Adrenal gland (tissue), 19 donors: ENCODE data around the gene SLC19A2. TPM values are rescaled to one million over a fixed set of nuclear protein-coding genes. Genes with fewer than 3 reads are reported as not detected.
A peak's percentile ranks its signal among the peaks of the same experiment; 100 is the strongest.
"Not testable (repeated sequence)": the region's sequence is repeated elsewhere in the genome, so short reads cannot be mapped to it uniquely, and the experiment has no call there.

Experiments used
- DNase-seq, 7 donors: peaks; one replicate each; pipeline ENCODE4 v3.0.0-alpha.2; 2019 to 2020
- H3K27ac ChIP-seq, 5 donors: fragments of 200-600 bp; sonication (generic) in 4 of 5; 1 replicate in 3 of 5; 2 replicates in 2 of 5; pipeline versions ENCODE4 v1.5.1 to v1.8.0; 2016 to 2020; ENCODE audit warnings: mild to moderate bottlenecking in 1 of 5
- H3K27me3 ChIP-seq: fragments of 200-600 bp; 2 replicates; pipeline ENCODE4 v1.8.0; 2021
- H3K36me3 ChIP-seq, 2 donors: fragments of 200-600 bp; replicated peaks in 1 of 2; 1 replicate in 1 of 2; 2 replicates in 1 of 2; pipeline versions ENCODE4 v1.5.1 to v1.8.0; 2018 to 2022
- H3K4me1 ChIP-seq, 2 donors: fragments of 200-600 bp; replicated peaks in 1 of 2; 1 replicate in 1 of 2; 2 replicates in 1 of 2; pipeline versions ENCODE4 v1.5.1 to v1.8.0; 2018 to 2021
- H3K4me3 ChIP-seq, 4 donors: fragments of 200-600 bp; sonication (generic) in 3 of 4; one replicate each; pipeline ENCODE4 v1.5.1; 2016 to 2018
- H3K9me3 ChIP-seq, 3 donors: fragments of 200-600 bp; sonication (generic) in 1 of 3; replicated peaks in 1 of 3; 1 replicate in 2 of 3; 2 replicates in 1 of 3; pipeline versions ENCODE4 v1.5.1 to v1.8.0; 2016 to 2021
- POLR2A ChIP-seq, 2 donors: fragments of 450-650 bp; IDR thresholded peaks; one replicate each; pipeline ENCODE4 v1.6.1; 2017; ENCODE audit warnings: antibody characterized with exemption in 2 of 2, mild to moderate bottlenecking in 2 of 2, moderate library complexity in 1 of 2
- WGBS, 4 donors: extraction: QIAGEN DNeasy Blood & Tissue Kit in 2 of 4; methylation state at CpG; one replicate each; pipeline versions ENCODE4 v1.1.5 to v1.1.7; 2013 to 2017; 5-methylcytosine and 5-hydroxymethylcytosine counted together
- intact Hi-C, 2 donors: fragments of 100-400 bp; cut with DNase I; formaldehyde crosslinking; loops; one replicate each; pipeline versions ENCODE4 v1.14.1 to v1.15.0; 2022 to 2023
- long read RNA-seq, 10 donors: library from polyadenylated mRNA in 3 of 10; unstranded in 2 of 10; stranded (forward) in 1 of 10; transcript quantifications; one replicate each; pipeline ENCODE4 v2.0.0 and lab custom pipeline, GENCODE V29; 2021 to 2026
- polyA plus RNA-seq, 3 donors: library from polyadenylated mRNA; stranded (reverse); fragments of 200-250 nt in 2 of 3; fragments of 350-450 nt in 1 of 3; fragmentation: Illumina TruSeq in 1 of 3; extraction: RNeasy Lipid Tissue Mini Kit (QIAGEN cat#74804) in 1 of 3; gene quantifications; one replicate each; pipeline ENCODE4 v1.2.3, GENCODE V29; 2013 to 2014
- total RNA-seq, 9 donors: library from RNA; depleted of rRNA in 4 of 9; stranded (reverse); fragments of >200 nt in 4 of 9; fragments of 120-200 nt in 1 of 9; fragmentation: NEBNext Ultra II Directional in 1 of 9; extraction: Animal tissue kit (Norgen Biotek cat#: 25700) in 1 of 9; gene quantifications; one replicate each; pipeline versions ENCODE4 v1.1.0 to v1.2.4, GENCODE V29; 2013 to 2023
- TF ChIP-seq, protein P1 (sequence below), 6 experiments: fragments of 450-650 bp in 4 of 6; fragments of 200-600 bp in 2 of 6; sonication (generic) in 1 of 6; IDR thresholded peaks; 1 replicate in 5 of 6; 2 replicates in 1 of 6; pipeline versions ENCODE4 v1.5.1 to v1.8.0; 2016 to 2021; ENCODE audit warnings: antibody characterized with exemption in 6 of 6, mild to moderate bottlenecking in 2 of 6, moderate library complexity in 1 of 6
- donor health status: healthy with polysubstance abuse.
- donor health status: Bipolar disorder and iron deficiency.
- donor health status: DM: yes; HTN: yes; CAD: no.
- donor health status: DM: no; HTN: no; CAD: no.
- donor health status: DM: no; HTN: no; CAD: no.
- donor health status: DM: yes; HTN: yes; CAD: no.

Gene SLC19A2, protein sequence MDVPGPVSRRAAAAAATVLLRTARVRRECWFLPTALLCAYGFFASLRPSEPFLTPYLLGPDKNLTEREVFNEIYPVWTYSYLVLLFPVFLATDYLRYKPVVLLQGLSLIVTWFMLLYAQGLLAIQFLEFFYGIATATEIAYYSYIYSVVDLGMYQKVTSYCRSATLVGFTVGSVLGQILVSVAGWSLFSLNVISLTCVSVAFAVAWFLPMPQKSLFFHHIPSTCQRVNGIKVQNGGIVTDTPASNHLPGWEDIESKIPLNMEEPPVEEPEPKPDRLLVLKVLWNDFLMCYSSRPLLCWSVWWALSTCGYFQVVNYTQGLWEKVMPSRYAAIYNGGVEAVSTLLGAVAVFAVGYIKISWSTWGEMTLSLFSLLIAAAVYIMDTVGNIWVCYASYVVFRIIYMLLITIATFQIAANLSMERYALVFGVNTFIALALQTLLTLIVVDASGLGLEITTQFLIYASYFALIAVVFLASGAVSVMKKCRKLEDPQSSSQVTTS
- total RNA-seq = 10 to 100 TPM in 5 of 9 donors, 1 to 10 TPM in 4; 6.7 to 29.2 (median 12.7) TPM
- polyA plus RNA-seq = 10 to 100 TPM; 10.4 to 19.2 (median 13.5) TPM
- long read RNA-seq, donor 1, partial matches to known transcripts = 10 of 13 reads
- long read RNA-seq, donor 1, other reads (novel, unspliced or antisense) = 0 of 13 reads
- long read RNA-seq, donor 2, partial matches to known transcripts = 17 of 21 reads
- long read RNA-seq, donor 2, other reads (novel, unspliced or antisense) = 0 of 21 reads
- long read RNA-seq, donor 3, transcript SLC19A2-201 (6 exons, 3,671 nt) = major isoform, 6 of 8 reads
- long read RNA-seq, donor 3, partial matches to known transcripts = 0 of 8 reads
- long read RNA-seq, donor 3, other reads (novel, unspliced or antisense) = 0 of 8 reads
- long read RNA-seq, donor 4, partial matches to known transcripts = 0 of 2 reads
- long read RNA-seq, donor 4, other reads (novel, unspliced or antisense) = 0 of 2 reads
- long read RNA-seq, donor 5, transcript SLC19A2-201 (6 exons, 3,671 nt) = major isoform, 6 of 8 reads
- long read RNA-seq, donor 5, partial matches to known transcripts = 0 of 8 reads
- long read RNA-seq, donor 5, other reads (novel, unspliced or antisense) = 2 of 8 reads
- long read RNA-seq, donor 6, partial matches to known transcripts = 0 of 1 reads
- long read RNA-seq, donor 6, other reads (novel, unspliced or antisense) = 0 of 1 reads
- long read RNA-seq, donor 7, partial matches to known transcripts = 5 of 7 reads
- long read RNA-seq, donor 7, other reads (novel, unspliced or antisense) = 0 of 7 reads
- long read RNA-seq, donor 8, transcript SLC19A2-201 (6 exons, 3,671 nt) = major isoform, 13 of 48 reads
- long read RNA-seq, donor 8, partial matches to known transcripts = 34 of 48 reads
- long read RNA-seq, donor 8, other reads (novel, unspliced or antisense) = 0 of 48 reads
- long read RNA-seq, donor 9, partial matches to known transcripts = 0 of 4 reads
- long read RNA-seq, donor 9, other reads (novel, unspliced or antisense) = 0 of 4 reads
- long read RNA-seq, donor 10 = 0 reads

DNA sequence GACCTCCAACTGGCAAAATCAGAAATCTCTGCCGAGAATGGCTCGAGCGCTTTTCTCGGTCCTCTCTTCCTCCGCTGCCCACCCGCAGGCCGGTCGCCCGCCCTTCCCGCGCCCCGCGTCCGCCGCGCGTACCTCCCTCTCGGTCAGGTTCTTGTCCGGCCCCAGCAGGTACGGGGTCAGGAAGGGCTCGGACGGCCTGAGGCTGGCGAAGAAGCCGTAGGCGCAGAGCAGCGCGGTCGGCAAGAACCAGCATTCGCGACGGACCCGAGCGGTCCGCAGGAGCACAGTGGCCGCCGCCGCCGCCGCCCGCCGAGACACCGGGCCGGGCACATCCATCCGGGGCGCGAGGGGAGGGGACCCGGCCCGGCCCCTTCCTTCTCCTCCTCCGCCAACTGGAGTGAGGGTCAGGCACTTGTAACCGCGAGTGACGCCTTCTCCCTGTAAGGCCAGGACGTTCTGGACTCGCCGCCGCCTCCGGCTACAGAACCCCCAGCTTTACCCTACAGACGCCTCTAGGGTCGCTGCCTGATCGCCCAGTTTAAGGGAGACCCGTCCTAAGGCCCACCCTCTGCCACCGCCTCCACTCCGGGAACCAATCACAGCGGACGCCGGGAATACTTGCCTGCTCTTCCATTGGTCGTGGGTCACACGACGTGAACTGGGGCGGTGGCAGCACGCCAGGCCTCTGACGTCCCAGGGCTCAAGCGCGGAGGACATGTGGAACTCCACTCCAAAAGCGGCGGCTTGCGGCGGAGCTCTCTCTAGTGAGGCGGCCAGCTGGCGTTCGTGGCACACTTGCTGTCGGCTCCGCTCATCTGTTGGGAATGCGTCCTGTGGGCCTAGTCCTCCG lies at the start of gene SLC19A2:
TSS of gene SLC19A2 (minus strand) at position 514 of the 850 bp plus-strand sequence. CDS start at position 336, 178 bp downstream.
- intact Hi-C loops = no loop called here
- no peaks in the 10 kb centered on the region for H3K9me3 ChIP-seq
- H3K4me1 ChIP-seq = peaks cover 17 to 43% of the 10 kb centered on the region in 2 donors
- H3K27ac ChIP-seq = peak within 1 kb of the TSS; percentile 94 to 99 (median 96)
- TF ChIP-seq POLR2A (IDR thresholded peaks at IDR 0.05) = peak; percentile 90 to 99
- TF ChIP-seq, protein P1, sequence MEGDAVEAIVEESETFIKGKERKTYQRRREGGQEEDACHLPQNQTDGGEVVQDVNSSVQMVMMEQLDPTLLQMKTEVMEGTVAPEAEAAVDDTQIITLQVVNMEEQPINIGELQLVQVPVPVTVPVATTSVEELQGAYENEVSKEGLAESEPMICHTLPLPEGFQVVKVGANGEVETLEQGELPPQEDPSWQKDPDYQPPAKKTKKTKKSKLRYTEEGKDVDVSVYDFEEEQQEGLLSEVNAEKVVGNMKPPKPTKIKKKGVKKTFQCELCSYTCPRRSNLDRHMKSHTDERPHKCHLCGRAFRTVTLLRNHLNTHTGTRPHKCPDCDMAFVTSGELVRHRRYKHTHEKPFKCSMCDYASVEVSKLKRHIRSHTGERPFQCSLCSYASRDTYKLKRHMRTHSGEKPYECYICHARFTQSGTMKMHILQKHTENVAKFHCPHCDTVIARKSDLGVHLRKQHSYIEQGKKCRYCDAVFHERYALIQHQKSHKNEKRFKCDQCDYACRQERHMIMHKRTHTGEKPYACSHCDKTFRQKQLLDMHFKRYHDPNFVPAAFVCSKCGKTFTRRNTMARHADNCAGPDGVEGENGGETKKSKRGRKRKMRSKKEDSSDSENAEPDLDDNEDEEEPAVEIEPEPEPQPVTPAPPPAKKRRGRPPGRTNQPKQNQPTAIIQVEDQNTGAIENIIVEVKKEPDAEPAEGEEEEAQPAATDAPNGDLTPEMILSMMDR (IDR thresholded peaks at IDR 0.05) = peak in 4 of 6 experiments; percentile 2 to 37 (median 26)
- H3K4me3 ChIP-seq = peak within 1 kb of the TSS; percentile 26 to 85 (median 52)
- 0% methylated on average over 35 to 85 of the region's 85 CpGs for WGBS, 4 donors
- H3K27me3 ChIP-seq = no peaks in the 10 kb centered on the region
- DNase-seq = peak; percentile 100
- H3K36me3 ChIP-seq = no peaks in the 10 kb centered on the region

DNA sequence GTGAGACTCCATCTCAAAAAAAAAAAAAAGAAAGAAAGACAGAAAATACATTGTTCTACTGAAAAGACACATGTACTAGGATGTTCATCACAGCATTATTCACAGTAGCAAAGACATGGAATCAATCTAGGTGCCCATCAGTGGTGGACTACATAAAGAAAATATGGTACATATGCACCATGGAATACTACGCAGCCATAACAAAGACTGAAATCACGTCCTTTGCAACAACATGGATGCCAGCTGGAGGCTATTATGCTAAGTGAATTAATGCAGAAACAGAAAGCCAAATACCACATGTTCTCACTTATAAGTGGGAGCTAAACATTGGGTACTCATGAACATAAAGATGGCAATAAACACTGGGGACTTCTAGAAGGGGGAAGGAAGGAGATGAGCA lies 48.9 kb upstream of the SLC19A2 start:
- no peaks in the 10 kb centered on the region for H3K27me3 ChIP-seq
- H3K4me1 ChIP-seq = no peaks in the 10 kb centered on the region
- no peak overlapping the region for H3K27ac ChIP-seq
- H3K9me3 ChIP-seq = no peaks in the 10 kb centered on the region
- TF ChIP-seq, protein P1 (IDR thresholded peaks at IDR 0.05) = no peak
- TF ChIP-seq POLR2A (IDR thresholded peaks at IDR 0.05) = no peak
- H3K36me3 ChIP-seq = no peaks in the 10 kb centered on the region
- no peak overlapping the region for H3K4me3 ChIP-seq
- DNase-seq = no peak
- WGBS, 4 donors = 83 to 92% (median 91%) methylated on average over 2 of the region's 2 CpGs
- intact Hi-C loops = no loop called here

DNA sequence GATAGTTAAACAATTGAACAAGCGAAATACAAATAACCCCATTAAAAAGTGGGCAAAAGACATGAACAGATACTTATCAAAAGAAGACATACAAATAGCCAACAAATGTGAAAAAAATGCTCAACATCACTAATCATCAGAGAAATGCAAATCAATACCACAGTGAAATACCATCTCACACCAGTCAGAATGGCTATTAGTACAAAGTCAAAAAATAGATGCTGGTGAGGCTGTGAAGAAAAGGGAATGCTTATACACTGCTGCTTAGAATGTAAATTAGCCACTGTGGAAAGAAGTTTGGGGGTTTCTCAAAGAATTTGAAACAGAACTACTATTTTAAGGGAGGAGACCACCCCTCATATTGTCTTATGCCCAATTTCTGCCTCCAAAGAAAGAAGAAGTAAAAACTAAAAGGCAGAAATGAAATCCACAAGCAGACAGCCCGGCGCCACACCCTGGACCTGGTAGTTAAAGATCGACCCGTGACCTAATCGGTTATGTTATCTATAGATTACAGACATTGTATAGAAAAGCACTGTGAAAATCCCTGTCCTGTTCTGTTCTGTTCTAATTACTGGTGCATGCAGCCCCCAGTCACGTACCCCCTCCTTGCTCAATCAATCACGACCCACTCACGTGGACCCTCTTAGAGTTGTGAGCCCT lies 47.9 kb upstream of the SLC19A2 start:
- DNase-seq, H3K27ac ChIP-seq: not testable (repeated sequence)

More for the DNA sequence above, 47.9 kb upstream of the SLC19A2 start:
- intact Hi-C loops, H3K9me3 ChIP-seq, H3K36me3 ChIP-seq, H3K4me1 ChIP-seq, H3K27me3 ChIP-seq, H3K4me3 ChIP-seq: not testable (repeated sequence)
- 77 to 88% (median 85%) methylated on average over 9 of the region's 9 CpGs for WGBS, 4 donors
